ENCODE results near the gene CAMK2B.

Gene CAMK2B

DNA sequence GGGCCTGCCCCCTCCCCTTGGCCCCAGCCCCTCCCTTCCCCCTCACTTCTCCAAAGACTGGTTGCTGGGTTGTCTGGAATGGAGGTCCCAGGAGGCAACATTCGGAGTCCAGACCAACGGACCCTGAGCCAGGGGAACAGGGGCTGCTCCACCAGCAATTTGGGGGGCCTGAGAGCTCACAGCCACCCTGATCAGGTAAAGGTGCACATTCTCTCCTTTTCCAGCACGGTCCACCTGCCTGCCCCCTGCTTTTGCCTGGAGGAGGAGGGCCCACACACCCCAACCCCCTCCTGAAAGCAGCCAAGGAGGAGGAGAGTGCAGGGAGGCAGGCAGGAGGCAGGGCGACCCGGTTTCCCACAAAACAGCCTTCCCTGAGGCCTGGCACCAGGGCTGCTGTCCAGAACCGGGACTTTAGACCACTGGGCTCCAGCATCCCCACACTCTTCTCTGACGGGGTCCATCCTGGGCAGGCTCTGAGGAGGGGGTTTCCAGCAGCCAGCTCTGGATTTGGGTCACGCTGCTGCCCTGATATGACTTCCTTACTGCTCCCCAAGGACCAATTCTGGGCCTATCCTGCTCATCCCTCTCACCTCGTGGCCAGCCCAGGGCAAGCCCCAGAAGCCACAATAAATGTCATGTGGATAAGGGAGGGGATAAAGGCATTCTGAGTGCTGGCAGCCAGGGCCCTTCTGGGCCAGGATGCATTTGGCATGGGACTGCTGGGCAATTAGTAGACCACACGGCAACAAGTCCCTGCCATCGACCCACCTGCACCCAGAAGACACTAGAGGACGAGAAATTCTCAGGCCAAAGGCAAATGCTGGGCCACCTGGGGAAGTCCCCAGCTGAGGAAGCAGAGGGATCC, 1.1 kb upstream of the CAMK2B start:
- H3K27me3 ChIP-seq (ENCODE audit: control insufficient read depth, low read length): peaks cover 43% of the 10 kb centered on the region
- no peak overlapping the region for H3K4me2 ChIP-seq (ENCODE audit: low read length)
- TF ChIP-seq CTCF (IDR thresholded peaks at IDR 0.05; ENCODE audit: low read depth, low read length, poor library complexity, severe bottlenecking): no peak
- no peak for TF ChIP-seq EZH2phosphoT487 (IDR thresholded peaks at IDR 0.05; ENCODE audit: borderline replicate concordance, low read length)
- no peaks in the 10 kb centered on the region for H3K36me3 ChIP-seq (ENCODE audit: control insufficient read depth, low read length)
- H4K20me1 ChIP-seq (ENCODE audit: control insufficient read depth, insufficient read depth, low read depth, low read length): no peaks in the 10 kb centered on the region
- H3F3A ChIP-seq (ENCODE audit: control insufficient read depth, insufficient read depth): no peaks in the 10 kb centered on the region
- H3K79me2 ChIP-seq (ENCODE audit: control insufficient read depth, low read length): no peaks in the 10 kb centered on the region
- H3K9me2 ChIP-seq (replicated peaks; ENCODE audit: control insufficient read depth, low read length): no peaks in the 10 kb centered on the region
- H3K9me3 ChIP-seq (ENCODE audit: control insufficient read depth, insufficient read depth, low read length): no peaks in the 10 kb centered on the region
- H3K4me3 ChIP-seq (ENCODE audit: low read length): no peak overlapping the region
- H3K4me1 ChIP-seq (ENCODE audit: control insufficient read depth, low read length): no peaks in the 10 kb centered on the region
- no peak overlapping the region for H3K27ac ChIP-seq (ENCODE audit: low read depth, low read length)

DNA sequence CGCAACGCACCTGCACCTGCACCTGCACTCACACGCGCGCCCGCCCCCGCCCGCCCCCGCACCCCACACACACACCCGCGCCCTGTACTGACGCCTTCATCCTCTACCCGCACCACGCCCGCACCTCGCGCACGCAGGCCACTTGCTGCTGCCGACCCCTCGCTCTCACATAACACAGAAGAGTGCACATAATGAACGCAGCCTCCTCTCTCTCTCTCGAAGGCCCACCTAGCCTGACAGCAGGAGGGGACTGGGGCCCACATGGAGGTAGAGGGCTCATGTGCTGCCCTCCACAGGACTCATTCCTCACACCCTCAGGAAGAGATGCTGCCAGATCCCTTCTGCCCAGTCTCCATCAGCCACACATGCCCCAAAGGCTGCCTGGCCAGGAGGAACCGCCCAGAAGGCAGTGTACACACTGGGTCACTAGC, 432 bp upstream of the CAMK2B start:
- H3K79me2 ChIP-seq (ENCODE audit: control insufficient read depth, low read length): no peaks in the 10 kb centered on the region
- H3K4me2 ChIP-seq (ENCODE audit: low read length): no peak overlapping the region
- H3K9me3 ChIP-seq (ENCODE audit: control insufficient read depth, insufficient read depth, low read length): no peaks in the 10 kb centered on the region
- H3K36me3 ChIP-seq (ENCODE audit: control insufficient read depth, low read length): no peaks in the 10 kb centered on the region
- no peak overlapping the region for H3K4me3 ChIP-seq (ENCODE audit: low read length)
- TF ChIP-seq CTCF (IDR thresholded peaks at IDR 0.05; ENCODE audit: low read depth, low read length, poor library complexity, severe bottlenecking) (no peak), EZH2phosphoT487 (IDR thresholded peaks at IDR 0.05; ENCODE audit: borderline replicate concordance, low read length) (no peak)
- no peaks in the 10 kb centered on the region for H3K9me2 ChIP-seq (replicated peaks; ENCODE audit: control insufficient read depth, low read length)
- H3K27ac ChIP-seq (ENCODE audit: low read depth, low read length): no peak overlapping the region
- H3K4me1 ChIP-seq (ENCODE audit: control insufficient read depth, low read length): no peaks in the 10 kb centered on the region
- no peaks in the 10 kb centered on the region for H3F3A ChIP-seq (ENCODE audit: control insufficient read depth, insufficient read depth)
- H3K27me3 ChIP-seq (ENCODE audit: control insufficient read depth, low read length): peaks cover 43% of the 10 kb centered on the region
- H4K20me1 ChIP-seq (ENCODE audit: control insufficient read depth, insufficient read depth, low read depth, low read length): no peaks in the 10 kb centered on the region

DNA sequence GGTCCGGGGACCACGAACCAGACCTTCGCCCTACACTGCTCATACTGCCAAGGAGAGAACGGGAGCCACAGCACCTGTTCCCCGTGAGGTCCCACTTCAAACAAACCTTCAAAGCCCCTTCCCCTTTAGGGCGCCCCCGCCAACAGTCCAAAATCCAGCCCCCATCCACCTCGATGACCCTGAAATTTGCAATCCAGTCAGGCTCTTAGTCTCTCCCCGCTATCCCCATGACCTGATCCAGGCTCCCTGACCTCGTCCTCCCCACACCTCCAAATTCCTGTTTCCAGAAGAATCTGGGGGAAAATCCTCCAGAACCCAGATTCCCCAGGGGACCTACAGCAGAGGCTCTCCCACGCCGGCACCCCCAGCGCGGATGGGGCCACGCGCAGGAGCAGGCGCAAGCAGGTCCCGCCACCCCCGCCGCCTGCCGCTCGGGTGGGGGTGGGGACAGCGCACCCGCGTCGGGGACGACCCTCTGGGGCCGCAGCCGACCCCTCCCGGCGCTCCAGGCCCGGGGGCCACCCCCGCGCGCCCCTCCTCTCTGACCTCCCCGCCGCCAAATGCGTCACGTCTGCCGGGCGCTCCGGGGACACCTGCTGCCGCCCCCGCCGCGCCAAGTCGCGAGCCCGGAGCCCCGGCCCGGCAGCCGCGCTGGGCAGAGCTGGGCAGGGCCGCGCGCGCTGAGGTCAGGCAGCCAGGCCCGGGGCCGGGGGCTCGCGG, 753 bp downstream of the CAMK2B start:
- H3K9me3 ChIP-seq (ENCODE audit: control insufficient read depth, insufficient read depth, low read length): no peaks in the 10 kb centered on the region
- peaks cover 40% of the 10 kb centered on the region for H3K27me3 ChIP-seq (ENCODE audit: control insufficient read depth, low read length)
- no peaks in the 10 kb centered on the region for H3K9me2 ChIP-seq (replicated peaks; ENCODE audit: control insufficient read depth, low read length)
- H3K4me3 ChIP-seq (ENCODE audit: low read length): no peak overlapping the region
- no peaks in the 10 kb centered on the region for H3K79me2 ChIP-seq (ENCODE audit: control insufficient read depth, low read length)
- H3F3A ChIP-seq (ENCODE audit: control insufficient read depth, insufficient read depth): no peaks in the 10 kb centered on the region
- no peak overlapping the region for H3K4me2 ChIP-seq (ENCODE audit: low read length)
- no peaks in the 10 kb centered on the region for H3K4me1 ChIP-seq (ENCODE audit: control insufficient read depth, low read length)
- no peak overlapping the region for H3K27ac ChIP-seq (ENCODE audit: low read depth, low read length)
- H3K36me3 ChIP-seq (ENCODE audit: control insufficient read depth, low read length): no peaks in the 10 kb centered on the region
- H4K20me1 ChIP-seq (ENCODE audit: control insufficient read depth, insufficient read depth, low read depth, low read length): no peaks in the 10 kb centered on the region
- TF ChIP-seq CTCF (IDR thresholded peaks at IDR 0.05; ENCODE audit: low read depth, low read length, poor library complexity, severe bottlenecking): no peak
- TF ChIP-seq EZH2phosphoT487 (IDR thresholded peaks at IDR 0.05; ENCODE audit: borderline replicate concordance, low read length): no peak
